Right renal pelvis (tissue), 4 donors: Measurements from ENCODE around the gene SUSD3. TPM values are rescaled to one million over a fixed set of nuclear protein-coding genes. Genes with fewer than 3 reads are reported as not detected.

Experiments used
- DNase-seq, 4 donors: peaks; one replicate each; pipeline ENCODE4 v3.0.0-alpha.2; 2013; ENCODE audit warnings: low read depth in 4 of 4, low spot score in 3 of 4, missing footprints in 1 of 4
- polyA plus RNA-seq, 4 donors: library from polyadenylated mRNA; unstranded; fragments of 120-200 nt; gene quantifications; one replicate each; pipeline ENCODE4 v1.2.1, GENCODE V29; 2013; ENCODE audit not compliant: insufficient read length in 4 of 4

SUSD3 gene
- polyA plus RNA-seq, 4 donors, result 7.3 to 12.0 (median 8.5) TPM

- DNase-seq, result no peak
Observed at GRCh38 chr9:93051680-93052089, 6.8 kb upstream of the SUSD3 start.

- no peak for DNase-seq
Observed at GRCh38 chr9:93052791-93053540, 5.5 kb upstream of the SUSD3 start.

- DNase-seq, result no peak
Observed at GRCh38 chr9:93053781-93054331, 4.6 kb upstream of the SUSD3 start.

GRCh38 chr9:93054758-93055704 is 3.5 kb upstream of the SUSD3 start:
- DNase-seq, result no peak

- no peak for DNase-seq
Observed at GRCh38 chr9:93057042-93057702, 1.3 kb upstream of the SUSD3 start.

GRCh38 chr9:93057703-93058354 is 672 bp upstream of the SUSD3 start:
- DNase-seq, result no peak

GRCh38 chr9:93059011-93059714 is 662 bp downstream of the SUSD3 start:
- DNase-seq, result no peak

- no peak for DNase-seq
Observed at GRCh38 chr9:93059715-93060578, 1.4 kb downstream of the SUSD3 start.

- no peak for DNase-seq
Observed at GRCh38 chr9:93060746-93061259, 2.3 kb downstream of the SUSD3 start.

GRCh38 chr9:93061260-93061751 is 2.8 kb downstream of the SUSD3 start:
- no peak for DNase-seq

GRCh38 chr9:93061791-93062763 is 3.6 kb downstream of the SUSD3 start:
- peak in 2 of 4 donors; percentile 32 to 35 for DNase-seq

GRCh38 chr9:93064392-93065134 is 6.1 kb downstream of the SUSD3 start:
- DNase-seq, result no peak

GRCh38 chr9:93065135-93065720 is 6.7 kb downstream of the SUSD3 start:
- DNase-seq, result no peak

- DNase-seq, result no peak
Observed at GRCh38 chr9:93066978-93067603, 8.6 kb downstream of the SUSD3 start.

GRCh38 chr9:93068956-93069355 is 10.5 kb downstream of the SUSD3 start:
- DNase-seq, result no peak

GRCh38 chr9:93071464-93071863 is 13.0 kb downstream of the SUSD3 start:
- DNase-seq, result no peak
